GM19397 (cell line): ENCODE measurements around the gene SUPT6H.

Experiments used
- ATAC-seq: cut with Tn5 transposase; IDR thresholded peaks from one replicate; pipeline ENCODE4 v1.9.1; 2021; ENCODE audit warnings: mild to moderate bottlenecking, moderate library complexity; ENCODE audit not compliant: unreplicated experiment

SUPT6H gene

DNA sequence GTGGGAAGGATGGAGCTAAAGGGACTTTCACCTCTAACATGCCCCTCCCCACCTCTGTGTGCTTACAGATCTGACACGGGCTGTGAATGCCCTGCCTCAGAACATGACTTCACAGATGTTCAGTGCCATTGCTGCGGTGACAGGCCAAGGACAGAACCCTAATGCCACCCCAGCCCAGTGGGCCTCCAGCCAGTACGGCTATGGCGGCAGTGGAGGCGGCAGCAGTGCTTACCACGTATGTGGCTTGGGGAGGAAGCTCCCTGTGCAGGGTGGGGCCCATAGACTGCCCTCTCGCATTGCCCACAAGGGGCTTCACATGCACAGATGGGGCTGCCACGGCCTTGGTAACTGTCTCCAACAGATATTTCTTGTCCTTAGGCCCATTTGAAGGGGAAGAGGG, 38.3 kb downstream of the SUPT6H start:
- no peak for ATAC-seq

DNA sequence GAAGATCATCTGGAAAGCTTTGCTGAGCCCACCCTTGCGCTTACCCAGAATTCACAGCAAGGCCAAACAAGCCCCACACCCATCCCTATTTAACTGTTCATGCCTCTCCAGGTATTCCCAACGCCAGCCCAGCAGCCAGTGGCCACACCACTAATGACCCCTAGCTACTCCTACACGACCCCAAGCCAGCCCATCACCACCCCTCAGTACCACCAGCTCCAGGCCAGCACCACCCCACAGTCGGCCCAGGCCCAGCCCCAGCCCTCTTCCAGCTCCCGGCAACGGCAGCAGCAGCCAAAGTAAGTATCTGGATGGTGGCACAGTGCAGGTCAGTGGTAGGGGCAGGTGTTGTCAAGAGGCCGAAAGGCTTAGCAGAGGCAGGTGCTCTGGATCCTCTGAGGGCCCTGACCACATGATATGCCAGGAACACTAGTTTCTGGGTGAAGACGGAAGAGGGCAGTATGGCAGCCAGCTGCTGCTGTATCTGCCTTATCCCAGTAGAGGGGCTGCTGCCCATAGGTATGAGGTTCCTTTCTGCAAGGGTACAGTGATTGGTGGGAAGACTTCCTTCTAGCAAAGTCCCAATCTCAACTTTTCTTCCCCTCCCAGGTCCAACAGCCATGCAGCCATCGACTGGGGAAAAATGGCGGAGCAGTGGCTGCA, 39.0 kb downstream of the SUPT6H start:
- no peak for ATAC-seq

DNA sequence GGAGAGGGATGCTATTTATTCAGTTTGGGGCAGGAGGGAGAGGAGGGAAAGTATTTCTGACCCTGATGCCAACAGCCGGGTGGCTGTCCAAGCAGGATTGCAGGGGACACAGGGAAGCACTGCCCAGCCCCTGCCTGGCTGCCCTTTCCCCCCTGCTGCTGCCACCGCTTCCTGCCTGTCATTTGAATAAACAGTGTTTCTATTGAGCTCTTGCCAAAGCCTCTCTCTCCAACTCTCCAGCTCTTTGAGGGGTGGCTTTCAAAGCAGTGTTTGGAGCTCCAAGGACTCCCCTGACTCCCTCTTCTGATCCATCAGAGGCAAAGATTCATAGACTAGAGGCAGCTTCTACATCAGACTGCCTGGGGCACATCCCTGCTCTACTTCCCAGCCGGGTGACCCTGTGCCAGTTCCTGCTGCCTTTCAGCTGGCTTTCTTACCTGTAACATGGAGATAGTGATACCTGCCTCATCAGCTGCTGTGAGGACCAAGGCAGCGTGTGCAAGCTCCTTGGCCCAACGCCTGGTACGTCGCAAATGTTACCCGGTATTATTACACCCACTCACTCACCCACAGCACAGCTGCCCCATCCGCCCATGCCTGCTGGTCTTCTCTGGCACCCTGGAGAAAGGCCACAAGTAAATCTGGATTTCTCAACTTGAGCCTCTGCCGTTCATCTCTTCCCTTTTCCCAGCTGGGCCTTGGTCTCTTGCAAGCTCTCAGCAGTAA, 40.2 kb downstream of the SUPT6H start:
- ATAC-seq, result no peak

DNA sequence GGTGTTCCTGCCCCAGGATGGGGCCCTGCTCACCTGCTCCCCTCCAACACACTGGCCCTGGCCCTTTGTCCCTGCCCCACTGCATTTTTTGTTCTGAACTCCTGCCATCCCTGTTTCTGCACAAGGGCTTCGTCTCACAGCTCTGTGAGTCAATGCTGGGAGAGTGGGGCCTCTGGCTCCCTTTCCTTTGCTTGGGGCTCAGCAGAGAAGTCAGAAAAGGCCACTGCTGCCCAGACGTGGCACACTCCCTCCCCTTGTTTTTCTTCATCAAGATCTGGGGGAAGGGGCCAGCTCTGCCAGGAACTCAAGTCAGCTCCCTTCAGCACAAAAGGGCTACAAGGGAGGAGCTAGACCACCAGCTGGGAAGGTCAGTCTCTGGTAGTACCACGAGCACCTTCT, 40.7 kb downstream of the SUPT6H start:
- no peak for ATAC-seq

GRCh38 chr17:28703552-28704218, 41.7 kb downstream of the SUPT6H start:
- ATAC-seq, result no peak

GRCh38 chr17:28704219-28704858, 42.3 kb downstream of the SUPT6H start:
- no peak for ATAC-seq

DNA sequence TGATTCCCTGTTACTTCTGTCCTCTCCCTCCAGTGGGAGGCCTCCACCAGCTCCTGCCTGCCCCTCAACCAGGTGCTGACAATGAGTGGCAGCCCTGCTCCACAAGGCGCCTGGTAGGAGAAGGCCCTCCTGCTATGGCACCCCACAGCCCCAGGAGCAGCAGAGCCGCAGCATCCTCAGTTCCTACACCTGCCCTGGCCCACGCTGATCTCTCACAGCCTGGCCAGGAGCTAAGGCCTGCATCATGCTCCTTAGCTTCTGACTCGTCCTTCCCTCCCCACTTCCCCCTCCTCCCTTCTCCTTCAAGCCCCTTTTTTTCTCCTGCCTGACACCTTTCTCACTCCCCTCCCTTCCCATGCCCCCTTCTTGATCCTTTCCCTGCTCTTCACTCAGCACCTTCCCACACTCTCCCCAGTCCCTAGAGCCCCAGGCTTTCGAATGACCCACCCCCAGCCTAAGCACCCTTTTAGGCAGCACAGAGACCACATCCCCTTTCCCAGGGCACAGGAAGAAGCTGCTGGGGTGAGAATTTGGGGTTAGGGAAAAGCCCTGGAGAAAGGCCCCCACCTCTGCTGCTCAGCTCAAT, 43.2 kb downstream of the SUPT6H start:
- no peak for ATAC-seq

DNA sequence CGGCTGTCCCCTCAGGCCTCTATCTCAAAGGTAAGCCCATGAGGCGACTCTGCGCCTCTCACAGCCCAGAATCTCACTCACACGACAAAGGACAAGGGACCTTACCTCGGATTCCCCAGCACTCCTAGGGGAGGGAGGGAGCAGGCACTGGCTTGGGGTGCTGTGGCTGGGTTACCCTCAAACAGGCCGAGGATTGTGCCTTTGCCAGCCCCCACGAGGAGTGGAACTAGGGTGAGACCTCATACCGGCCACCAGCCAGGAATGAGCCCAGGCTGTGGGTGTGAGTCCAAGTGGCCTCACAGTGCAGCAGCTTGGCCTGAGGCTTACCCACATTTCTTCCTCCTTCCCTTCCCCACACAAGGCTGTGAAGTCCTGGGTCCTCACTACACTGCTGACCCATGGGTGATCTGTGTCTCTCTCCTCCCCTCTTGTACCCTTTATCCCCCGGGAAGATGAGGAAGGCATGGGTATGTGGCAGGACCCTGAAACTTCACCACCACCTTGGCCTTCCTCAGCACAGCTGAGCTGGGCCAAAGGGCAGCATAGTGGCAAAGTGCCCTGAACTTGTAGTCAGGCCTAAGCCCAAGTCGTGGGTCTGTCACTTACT, 43.8 kb downstream of the SUPT6H start:
- no peak for ATAC-seq

GRCh38 chr17:28706471-28707338, 44.7 kb downstream of the SUPT6H start:
- no peak for ATAC-seq

- no peak for ATAC-seq
Measured at GRCh38 chr17:28707339-28707720, 45.3 kb downstream of the SUPT6H start.

DNA sequence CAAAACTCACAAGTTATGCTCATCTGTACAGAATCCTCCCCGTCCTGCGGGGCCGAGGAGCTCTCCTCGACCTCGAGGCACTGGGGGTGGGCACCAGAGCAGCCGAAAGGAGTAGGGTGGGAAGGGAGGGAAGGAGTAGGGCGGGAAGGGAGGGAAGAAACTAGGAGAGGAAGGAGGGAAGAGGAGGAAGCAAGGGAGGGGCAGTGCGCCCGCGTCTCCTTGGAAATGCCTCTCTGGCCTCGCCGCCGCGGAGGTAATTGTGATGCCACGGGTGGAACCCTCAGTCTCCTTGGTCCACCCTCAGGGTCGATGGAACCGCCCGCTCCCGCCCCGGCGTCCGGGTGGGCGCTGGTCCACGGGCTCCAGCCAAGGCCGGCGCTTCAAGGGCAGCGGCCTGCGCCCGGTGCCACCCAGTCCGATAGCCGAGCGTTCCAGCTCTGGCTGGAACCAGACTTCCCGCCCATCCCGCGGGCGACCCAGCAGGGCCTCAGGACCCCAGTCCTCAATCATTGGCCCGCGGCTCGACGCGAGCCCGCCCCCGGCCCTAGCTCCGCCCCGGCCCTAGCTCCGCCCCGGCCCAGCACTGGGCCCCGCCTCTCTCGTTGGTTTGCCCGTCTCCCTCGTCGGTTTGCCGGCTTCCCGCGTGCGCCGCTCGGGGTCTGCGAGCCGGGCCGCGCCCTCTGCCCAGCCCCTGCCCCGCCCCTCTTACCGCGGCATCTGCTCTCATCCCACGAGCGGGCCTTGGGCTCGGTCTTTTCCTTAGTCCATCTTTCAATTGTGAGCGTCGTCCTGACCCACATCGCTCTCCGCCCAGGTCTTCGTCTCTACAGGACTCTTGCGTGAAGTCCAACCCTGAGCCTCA, 49.1 kb downstream of the SUPT6H start:
- peak; percentile 84 for ATAC-seq

DNA sequence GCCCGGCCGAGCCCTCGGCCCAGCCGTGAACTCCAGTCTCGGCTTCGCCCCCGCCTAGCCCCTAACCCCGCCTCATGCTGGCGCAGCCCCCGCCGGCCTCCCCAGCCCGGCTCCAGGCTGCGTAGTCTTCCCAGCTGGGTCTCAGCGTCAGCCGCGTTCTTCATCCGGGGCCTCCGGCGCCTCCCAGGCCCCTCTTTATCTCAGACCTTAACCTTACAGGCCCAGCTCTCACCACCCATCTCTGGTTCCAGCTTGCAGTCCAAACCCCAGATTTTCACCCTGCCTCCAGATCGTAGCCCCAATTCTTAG, 49.7 kb downstream of the SUPT6H start, which contains the start of gene PROCA1:
Gene PROCA1 (minus strand): TSS at position 166 of the 309 bp plus-strand sequence. CDS start 228 bp downstream, outside the sequence.
- ATAC-seq, result peak; percentile 16

GRCh38 chr17:28712032-28712704, 50.2 kb downstream of the SUPT6H start:
- no peak for ATAC-seq

DNA sequence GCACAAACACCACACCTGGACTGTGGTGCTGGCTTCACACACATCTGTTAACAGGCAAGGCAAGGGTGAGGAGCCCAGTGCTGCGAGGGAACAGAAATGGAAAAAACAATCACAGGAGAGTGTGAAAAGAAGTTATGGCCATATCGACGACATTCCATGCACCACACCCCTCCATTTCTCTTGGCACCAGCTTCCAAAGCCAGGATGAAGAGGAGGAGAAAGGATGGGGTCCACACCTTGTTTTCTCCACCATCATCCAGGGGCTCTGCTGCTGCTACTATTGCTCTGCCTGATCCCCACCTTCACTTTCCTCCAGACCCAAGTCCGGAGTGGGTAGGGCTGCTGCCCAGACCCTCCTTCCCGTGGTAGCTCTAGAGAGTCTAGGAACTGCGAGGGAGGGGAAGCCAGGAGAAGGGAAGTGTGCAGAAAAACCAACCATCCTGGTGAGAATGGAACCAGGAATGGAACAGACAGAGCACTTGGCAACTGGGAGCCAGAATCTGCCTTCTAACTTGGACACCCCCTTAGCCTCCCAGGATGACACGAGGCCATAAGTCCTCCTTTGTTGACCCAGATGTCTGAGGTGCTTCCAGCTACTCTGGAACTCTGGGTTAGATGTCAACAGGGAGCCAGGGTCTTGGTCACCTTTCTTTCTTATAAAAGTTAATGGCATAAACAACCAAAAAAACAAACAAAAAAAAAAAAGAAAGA, 50.9 kb downstream of the SUPT6H start:
- ATAC-seq, result no peak

DNA sequence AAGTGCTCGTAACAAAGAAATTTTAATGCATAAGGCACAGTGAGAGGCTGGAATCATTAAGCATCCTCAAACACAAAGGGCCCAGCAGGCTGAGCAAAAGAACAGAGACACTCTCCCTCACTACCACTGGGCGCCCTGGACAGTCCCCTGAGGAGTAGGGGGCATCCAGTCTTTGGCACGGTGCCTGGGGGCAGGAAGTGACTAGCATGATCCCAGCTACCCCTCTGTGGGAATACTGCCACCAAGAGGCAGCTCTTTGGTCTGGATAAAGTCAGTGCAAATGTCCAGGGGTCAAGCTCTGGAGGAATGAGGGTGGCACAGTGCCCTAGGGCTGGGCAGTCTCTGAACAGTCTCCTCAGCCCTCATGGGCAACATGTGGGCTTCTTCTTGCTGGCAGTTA, 52.3 kb downstream of the SUPT6H start:
- ATAC-seq, result no peak

GRCh38 chr17:28715217-28715616, 53.2 kb downstream of the SUPT6H start:
- ATAC-seq, result no peak

GRCh38 chr17:28716740-28717577, 55.0 kb downstream of the SUPT6H start:
- no peak for ATAC-seq
